GM18951 (cell line): ENCODE data around the gene RAB11FIP4.

Experiments used
- POLR2A ChIP-seq: IDR thresholded peaks from 4 replicates; pipeline ENCODE4 v1.6.1; 2011; ENCODE audit warnings: mild to moderate bottlenecking; ENCODE audit not compliant: insufficient read length, insufficient read depth; ENCODE audit errors: extremely low read depth
- in situ Hi-C: fragments of 300-500 bp; cut with MboI; formaldehyde crosslinking; loops from one replicate; pipeline ENCODE4 v1.12.0; 2022; ENCODE audit warnings: low sequenced_read_pairs, mixed read lengths, inconsistent platforms; ENCODE audit not compliant: unreplicated experiment

The RAB11FIP4 gene

DNA sequence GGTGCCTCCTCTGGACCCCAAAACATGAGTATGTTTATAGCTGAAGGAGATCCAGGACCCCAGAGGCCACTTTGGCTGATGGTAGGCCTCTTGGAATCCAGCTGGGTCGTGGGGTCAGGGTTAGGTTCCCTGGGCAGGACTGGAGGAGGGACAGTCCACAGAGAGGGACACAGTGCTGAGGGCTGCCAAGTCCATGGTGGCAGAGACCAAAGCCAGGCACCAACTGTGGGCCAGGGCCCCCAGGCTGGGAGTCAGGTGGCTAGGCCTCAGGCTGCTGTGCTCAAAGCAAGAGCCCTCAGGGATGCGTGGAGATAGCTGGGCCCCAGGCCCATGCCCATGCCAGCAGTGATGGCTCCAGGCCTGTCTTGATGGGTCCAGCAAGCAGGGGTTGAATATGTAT lies 44.1 kb downstream of the RAB11FIP4 start:
- TF ChIP-seq POLR2A, result no peak
- in situ Hi-C loops, result loop anchor here (25.0 kb wide), 1 partner anchor 402 kb away; no protein-coding TSS in a partner anchor

DNA sequence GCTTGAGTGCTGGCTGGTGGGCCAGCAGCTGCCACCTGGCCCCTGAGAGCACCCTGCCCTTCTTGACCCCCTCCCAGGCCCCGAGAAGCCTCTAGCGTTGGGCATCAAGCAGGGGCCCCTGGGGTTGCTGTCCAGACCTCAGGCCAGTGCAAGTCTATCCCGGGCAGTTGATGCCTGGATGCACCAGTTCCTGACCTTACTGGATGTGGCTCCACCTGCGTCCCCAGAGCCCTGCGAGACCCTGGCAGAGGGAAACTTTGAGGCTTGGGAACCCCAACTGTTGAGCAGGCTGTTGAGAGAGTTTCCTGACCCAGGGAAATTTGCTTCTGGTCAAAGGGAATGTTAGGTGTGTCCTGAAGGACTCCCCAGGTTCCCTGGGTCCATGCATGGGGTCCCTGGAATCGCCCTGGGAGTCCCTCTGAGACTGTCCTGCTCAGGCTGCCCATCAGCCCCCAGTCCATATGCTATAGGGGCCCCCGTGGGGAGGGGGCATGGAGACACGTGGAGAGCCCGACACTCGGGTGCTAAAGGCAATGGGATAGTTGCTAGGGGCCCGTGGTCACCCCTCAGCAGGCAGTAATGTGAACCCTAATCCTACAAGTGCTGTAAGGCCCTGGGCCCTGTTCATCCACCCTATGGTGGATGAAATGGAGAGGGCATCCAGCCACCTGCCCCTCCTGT lies 46.4 kb downstream of the RAB11FIP4 start:
- TF ChIP-seq POLR2A, result no peak
- in situ Hi-C loops, result loop anchor here (25.0 kb wide), 1 partner anchor 399 kb away; no protein-coding TSS in a partner anchor

DNA sequence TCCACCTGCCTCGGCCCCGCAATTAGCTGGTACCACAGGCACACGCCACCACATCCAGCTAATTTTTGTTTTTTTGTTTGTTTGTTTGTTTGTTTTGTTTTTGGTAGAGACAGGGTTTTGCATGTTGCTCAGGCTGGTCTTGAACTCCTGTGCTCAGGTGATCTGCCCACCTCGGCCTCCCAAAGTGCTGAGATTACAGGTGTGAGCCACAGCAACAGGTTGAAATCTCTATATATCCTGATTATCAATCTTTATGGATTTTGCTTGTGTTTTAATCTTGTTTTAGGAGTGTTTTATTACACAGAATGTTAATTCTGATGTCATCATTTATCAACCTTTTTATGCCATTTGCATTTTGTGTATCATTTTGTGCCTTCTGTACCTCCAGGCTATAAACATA lies 48.2 kb downstream of the RAB11FIP4 start:
- in situ Hi-C loops, result loop anchor here (10.0 to 25.0 kb wide), 2 partner anchors 85 to 398 kb away; no protein-coding TSS in a partner anchor

GRCh38 chr17:31442276-31442675 lies 50.8 kb downstream of the RAB11FIP4 start:
- TF ChIP-seq POLR2A, result no peak
- in situ Hi-C loops, result loop anchor here (10.0 to 25.0 kb wide), 2 partner anchors 83 to 395 kb away; no protein-coding TSS in a partner anchor

More for the DNA sequence above, 48.2 kb downstream of the RAB11FIP4 start:
- no peak for TF ChIP-seq POLR2A

- in situ Hi-C loops, result loop anchor here (10.0 to 25.0 kb wide), 2 partner anchors 82 to 394 kb away; no protein-coding TSS in a partner anchor
Measured at GRCh38 chr17:31442856-31443255, 51.4 kb downstream of the RAB11FIP4 start.

GRCh38 chr17:31443386-31443785 lies 51.9 kb downstream of the RAB11FIP4 start:
- in situ Hi-C loops, result loop anchor here (10.0 to 25.0 kb wide), 2 partner anchors 81 to 394 kb away; no protein-coding TSS in a partner anchor
- no peak for TF ChIP-seq POLR2A

- TF ChIP-seq POLR2A, result no peak
- in situ Hi-C loops, result loop anchor here (10.0 to 25.0 kb wide), 2 partner anchors 81 to 393 kb away; no protein-coding TSS in a partner anchor
Measured at GRCh38 chr17:31444026-31444425, 52.6 kb downstream of the RAB11FIP4 start.

- in situ Hi-C loops, result loop anchor here (10.0 to 25.0 kb wide), 2 partner anchors 78 to 391 kb away; no protein-coding TSS in a partner anchor
Measured at GRCh38 chr17:31446195-31446967, 54.9 kb downstream of the RAB11FIP4 start.

GRCh38 chr17:31448467-31449077 lies 57.1 kb downstream of the RAB11FIP4 start:
- in situ Hi-C loops, result loop anchor here (10.0 to 25.0 kb wide), 2 partner anchors 76 to 389 kb away; no protein-coding TSS in a partner anchor
- no peak for TF ChIP-seq POLR2A

More at GRCh38 chr17:31446195-31446967, 54.9 kb downstream of the RAB11FIP4 start:
- no peak for TF ChIP-seq POLR2A

DNA sequence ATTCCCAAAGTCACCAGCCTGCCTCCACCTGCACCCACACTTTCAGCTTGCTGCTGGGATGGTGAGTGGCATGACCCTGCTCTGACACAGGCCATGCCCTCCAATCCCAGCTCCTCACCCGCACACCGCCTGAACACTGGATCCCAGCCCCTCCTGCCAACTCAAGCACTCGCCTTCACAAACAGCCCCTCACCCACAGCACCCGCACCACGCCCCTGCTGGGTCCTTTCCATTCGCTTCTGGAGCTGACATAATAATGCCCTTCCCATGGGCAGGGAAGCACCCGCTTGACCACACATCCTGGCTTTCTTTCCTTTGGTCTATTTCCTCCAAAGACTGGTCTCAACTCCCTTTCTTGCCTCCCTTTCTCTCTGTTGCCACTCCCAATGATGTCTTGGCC lies 57.6 kb downstream of the RAB11FIP4 start:
- no peak for TF ChIP-seq POLR2A
- in situ Hi-C loops, result loop anchor here (10.0 to 25.0 kb wide), 2 partner anchors 76 to 388 kb away; no protein-coding TSS in a partner anchor

- in situ Hi-C loops, result loop anchor here (10.0 to 25.0 kb wide), 2 partner anchors 75 to 388 kb away; no protein-coding TSS in a partner anchor
Measured at GRCh38 chr17:31449746-31450145, 58.3 kb downstream of the RAB11FIP4 start.

GRCh38 chr17:31452101-31452500 lies 60.6 kb downstream of the RAB11FIP4 start:
- no peak for TF ChIP-seq POLR2A
- in situ Hi-C loops, result no loop called here

More at GRCh38 chr17:31449746-31450145, 58.3 kb downstream of the RAB11FIP4 start:
- TF ChIP-seq POLR2A, result no peak

DNA sequence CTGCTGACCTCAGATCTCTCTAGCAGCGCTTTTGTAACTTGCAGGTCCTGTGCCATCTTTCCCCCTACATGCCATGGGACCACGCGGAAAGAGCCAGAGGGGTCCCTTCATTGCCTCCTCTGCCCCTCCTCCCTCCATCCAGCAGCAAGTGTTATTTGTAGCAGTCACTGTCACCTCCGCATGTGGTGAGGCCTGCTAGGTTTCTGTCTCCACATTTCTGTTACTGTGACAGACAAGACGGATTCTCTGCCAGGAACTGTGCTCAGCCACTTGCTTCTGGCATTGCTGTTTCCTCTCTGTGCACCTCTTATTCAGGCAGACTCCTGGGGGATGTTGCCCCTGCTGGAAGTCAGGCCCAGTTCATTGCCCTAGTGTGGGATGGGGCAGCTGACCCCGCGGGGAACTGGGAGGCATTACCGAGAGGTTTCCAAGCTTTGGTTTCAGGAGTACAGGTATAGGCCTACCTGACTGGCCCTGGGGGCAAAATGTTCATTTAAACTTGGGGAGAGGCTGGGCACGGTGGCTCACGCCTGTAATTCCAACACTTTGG lies 61.2 kb downstream of the RAB11FIP4 start:
- in situ Hi-C loops, result no loop called here
- TF ChIP-seq POLR2A, result no peak

DNA sequence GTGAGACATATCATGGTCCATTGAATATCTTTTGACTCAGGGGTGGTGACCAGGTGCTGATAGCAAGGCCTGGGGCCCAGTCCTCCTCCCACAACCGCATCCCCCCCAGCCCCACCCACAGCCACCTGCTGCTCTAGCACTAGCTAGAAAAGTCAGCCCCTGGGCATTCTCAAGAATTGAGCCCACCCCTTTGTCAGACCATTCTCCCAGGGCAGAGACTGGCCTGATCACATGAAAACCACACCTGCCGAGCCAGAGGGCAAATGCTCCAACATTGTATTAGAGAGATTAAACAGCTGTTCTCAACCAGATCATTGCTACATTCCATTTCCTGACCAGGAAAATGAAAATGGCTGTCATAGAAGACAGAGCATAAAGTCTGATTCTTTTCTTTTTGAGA lies 62.4 kb downstream of the RAB11FIP4 start:
- no peak for TF ChIP-seq POLR2A
- in situ Hi-C loops, result no loop called here
